K562 (cell line): ENCODE measurements around the gene SCRG1. TPM values are rescaled to one million over a fixed set of nuclear protein-coding genes. Genes with fewer than 3 reads are reported as not detected.

Experiments
- ARID3B ChIP-seq: fragments of 250-450 bp; sonication (Bioruptor Pico); IDR thresholded peaks from 2 replicates; pipeline ENCODE4 v1.4.0; 2020; ENCODE audit warnings: borderline replicate concordance
- BHLHE40 ChIP-seq: IDR thresholded peaks from 2 replicates; pipeline ENCODE4 v1.6.1; 2011; ENCODE audit warnings: low read length, improper control_type of control experiment
- CBFA2T2 ChIP-seq: fragments of 450-650 bp; conservative IDR thresholded peaks from 2 replicates; pipeline ENCODE4 v1.6.1; 2017; ENCODE audit warnings: mild to moderate bottlenecking
- HDAC1 ChIP-seq, 2 experiments: fragments of 450-650 bp; IDR thresholded peaks; 2 replicates each; pipeline ENCODE4 v1.6.1; 2016 to 2017; ENCODE audit warnings: inconsistent platforms in 1 of 2, mild to moderate bottlenecking in 1 of 2, moderate library complexity in 1 of 2
- MAFF ChIP-seq: IDR thresholded peaks from 2 replicates; pipeline ENCODE4 v1.6.1; 2012; ENCODE audit warnings: low read length, improper control_type of control experiment
- NBN ChIP-seq: fragments of 450-650 bp; IDR thresholded peaks from 2 replicates; pipeline ENCODE4 v1.6.1; 2016; ENCODE audit warnings: low read depth, mild to moderate bottlenecking
- NFE2 ChIP-seq: IDR thresholded peaks from 2 replicates; pipeline ENCODE4 v1.6.1; 2014; ENCODE audit warnings: antibody characterized with exemption, low read depth
- RAD51 ChIP-seq: fragments of 450-650 bp; IDR thresholded peaks from 2 replicates; pipeline ENCODE4 v1.7.1; 2016; ENCODE audit warnings: low read depth, mild to moderate bottlenecking, borderline replicate concordance
- RBFOX2 ChIP-seq: fragments of 200-400 bp; formaldehyde crosslinking; IDR thresholded peaks from 2 replicates; pipeline ENCODE4 v1.6.1; 2017; ENCODE audit warnings: low read depth, mild to moderate bottlenecking, low read length, moderate library complexity
- SRSF9 ChIP-seq: fragments of 200-400 bp; formaldehyde crosslinking; IDR thresholded peaks from 2 replicates; pipeline ENCODE4 v1.6.1; 2017; ENCODE audit warnings: low read depth, low read length, borderline replicate concordance
- ZNF316 ChIP-seq: fragments of 450-650 bp; IDR thresholded peaks from 2 replicates; pipeline ENCODE4 v1.6.1; 2016
- ZNF354B ChIP-seq: fragments of 250-450 bp; sonication (Bioruptor Pico); IDR thresholded peaks from 2 replicates; pipeline ENCODE4 v1.4.0; 2020
- polyA plus RNA-seq, 8 experiments: library from polyadenylated mRNA; depleted of rRNA in 4 of 8; stranded (reverse) in 5 of 8; unstranded in 3 of 8; fragments of >200 nt; fragmentation: Nextera tagmentation in 2 of 8; fragmentation: Illumina TruSeq in 1 of 8; extraction: Ambion mirVana in 2 of 8; extraction: Trizol in 1 of 8; gene quantifications; 2 replicates each; pipeline versions ENCODE4 v1.2.1 to v1.2.3, GENCODE V29; 2011 to 2014; ENCODE audit warnings: inconsistent platforms in 1 of 8, missing spikeins in 1 of 8
- total RNA-seq, 7 experiments: library from RNA; depleted of rRNA in 6 of 7; stranded (reverse); fragments of >200 nt in 6 of 7; fragmentation: Illumina TruSeq in 2 of 7; extraction: Trizol in 2 of 7; gene quantifications; 2 replicates each; pipeline versions ENCODE4 v1.2.1 to v1.2.3, GENCODE V29; 2011 to 2021; ENCODE audit warnings: low replicate concordance in 1 of 7
- TF ChIP-seq, protein P1 (sequence below): fragments of 450-650 bp; IDR thresholded peaks from 2 replicates; pipeline ENCODE4 v1.6.1; 2016; ENCODE audit warnings: mild to moderate bottlenecking, moderate library complexity
- TF ChIP-seq, protein P2 (sequence below): fragments of 450-650 bp; formaldehyde crosslinking; IDR thresholded peaks from 2 replicates; pipeline ENCODE4 v1.4.0; 2020; ENCODE audit warnings: mild to moderate bottlenecking, mixed read lengths

Gene SCRG1
- total and polyA plus RNA-seq, 9 of the 15 experiments (the other 6 are each of a cell fraction or from before 2014, with no cell fraction given) = 0.01 TPM; not detected in 7

GRCh38 chr4:173442223-173442932 lies 43.5 kb upstream of the SCRG1 start (continued):
- TF ChIP-seq, protein P1, sequence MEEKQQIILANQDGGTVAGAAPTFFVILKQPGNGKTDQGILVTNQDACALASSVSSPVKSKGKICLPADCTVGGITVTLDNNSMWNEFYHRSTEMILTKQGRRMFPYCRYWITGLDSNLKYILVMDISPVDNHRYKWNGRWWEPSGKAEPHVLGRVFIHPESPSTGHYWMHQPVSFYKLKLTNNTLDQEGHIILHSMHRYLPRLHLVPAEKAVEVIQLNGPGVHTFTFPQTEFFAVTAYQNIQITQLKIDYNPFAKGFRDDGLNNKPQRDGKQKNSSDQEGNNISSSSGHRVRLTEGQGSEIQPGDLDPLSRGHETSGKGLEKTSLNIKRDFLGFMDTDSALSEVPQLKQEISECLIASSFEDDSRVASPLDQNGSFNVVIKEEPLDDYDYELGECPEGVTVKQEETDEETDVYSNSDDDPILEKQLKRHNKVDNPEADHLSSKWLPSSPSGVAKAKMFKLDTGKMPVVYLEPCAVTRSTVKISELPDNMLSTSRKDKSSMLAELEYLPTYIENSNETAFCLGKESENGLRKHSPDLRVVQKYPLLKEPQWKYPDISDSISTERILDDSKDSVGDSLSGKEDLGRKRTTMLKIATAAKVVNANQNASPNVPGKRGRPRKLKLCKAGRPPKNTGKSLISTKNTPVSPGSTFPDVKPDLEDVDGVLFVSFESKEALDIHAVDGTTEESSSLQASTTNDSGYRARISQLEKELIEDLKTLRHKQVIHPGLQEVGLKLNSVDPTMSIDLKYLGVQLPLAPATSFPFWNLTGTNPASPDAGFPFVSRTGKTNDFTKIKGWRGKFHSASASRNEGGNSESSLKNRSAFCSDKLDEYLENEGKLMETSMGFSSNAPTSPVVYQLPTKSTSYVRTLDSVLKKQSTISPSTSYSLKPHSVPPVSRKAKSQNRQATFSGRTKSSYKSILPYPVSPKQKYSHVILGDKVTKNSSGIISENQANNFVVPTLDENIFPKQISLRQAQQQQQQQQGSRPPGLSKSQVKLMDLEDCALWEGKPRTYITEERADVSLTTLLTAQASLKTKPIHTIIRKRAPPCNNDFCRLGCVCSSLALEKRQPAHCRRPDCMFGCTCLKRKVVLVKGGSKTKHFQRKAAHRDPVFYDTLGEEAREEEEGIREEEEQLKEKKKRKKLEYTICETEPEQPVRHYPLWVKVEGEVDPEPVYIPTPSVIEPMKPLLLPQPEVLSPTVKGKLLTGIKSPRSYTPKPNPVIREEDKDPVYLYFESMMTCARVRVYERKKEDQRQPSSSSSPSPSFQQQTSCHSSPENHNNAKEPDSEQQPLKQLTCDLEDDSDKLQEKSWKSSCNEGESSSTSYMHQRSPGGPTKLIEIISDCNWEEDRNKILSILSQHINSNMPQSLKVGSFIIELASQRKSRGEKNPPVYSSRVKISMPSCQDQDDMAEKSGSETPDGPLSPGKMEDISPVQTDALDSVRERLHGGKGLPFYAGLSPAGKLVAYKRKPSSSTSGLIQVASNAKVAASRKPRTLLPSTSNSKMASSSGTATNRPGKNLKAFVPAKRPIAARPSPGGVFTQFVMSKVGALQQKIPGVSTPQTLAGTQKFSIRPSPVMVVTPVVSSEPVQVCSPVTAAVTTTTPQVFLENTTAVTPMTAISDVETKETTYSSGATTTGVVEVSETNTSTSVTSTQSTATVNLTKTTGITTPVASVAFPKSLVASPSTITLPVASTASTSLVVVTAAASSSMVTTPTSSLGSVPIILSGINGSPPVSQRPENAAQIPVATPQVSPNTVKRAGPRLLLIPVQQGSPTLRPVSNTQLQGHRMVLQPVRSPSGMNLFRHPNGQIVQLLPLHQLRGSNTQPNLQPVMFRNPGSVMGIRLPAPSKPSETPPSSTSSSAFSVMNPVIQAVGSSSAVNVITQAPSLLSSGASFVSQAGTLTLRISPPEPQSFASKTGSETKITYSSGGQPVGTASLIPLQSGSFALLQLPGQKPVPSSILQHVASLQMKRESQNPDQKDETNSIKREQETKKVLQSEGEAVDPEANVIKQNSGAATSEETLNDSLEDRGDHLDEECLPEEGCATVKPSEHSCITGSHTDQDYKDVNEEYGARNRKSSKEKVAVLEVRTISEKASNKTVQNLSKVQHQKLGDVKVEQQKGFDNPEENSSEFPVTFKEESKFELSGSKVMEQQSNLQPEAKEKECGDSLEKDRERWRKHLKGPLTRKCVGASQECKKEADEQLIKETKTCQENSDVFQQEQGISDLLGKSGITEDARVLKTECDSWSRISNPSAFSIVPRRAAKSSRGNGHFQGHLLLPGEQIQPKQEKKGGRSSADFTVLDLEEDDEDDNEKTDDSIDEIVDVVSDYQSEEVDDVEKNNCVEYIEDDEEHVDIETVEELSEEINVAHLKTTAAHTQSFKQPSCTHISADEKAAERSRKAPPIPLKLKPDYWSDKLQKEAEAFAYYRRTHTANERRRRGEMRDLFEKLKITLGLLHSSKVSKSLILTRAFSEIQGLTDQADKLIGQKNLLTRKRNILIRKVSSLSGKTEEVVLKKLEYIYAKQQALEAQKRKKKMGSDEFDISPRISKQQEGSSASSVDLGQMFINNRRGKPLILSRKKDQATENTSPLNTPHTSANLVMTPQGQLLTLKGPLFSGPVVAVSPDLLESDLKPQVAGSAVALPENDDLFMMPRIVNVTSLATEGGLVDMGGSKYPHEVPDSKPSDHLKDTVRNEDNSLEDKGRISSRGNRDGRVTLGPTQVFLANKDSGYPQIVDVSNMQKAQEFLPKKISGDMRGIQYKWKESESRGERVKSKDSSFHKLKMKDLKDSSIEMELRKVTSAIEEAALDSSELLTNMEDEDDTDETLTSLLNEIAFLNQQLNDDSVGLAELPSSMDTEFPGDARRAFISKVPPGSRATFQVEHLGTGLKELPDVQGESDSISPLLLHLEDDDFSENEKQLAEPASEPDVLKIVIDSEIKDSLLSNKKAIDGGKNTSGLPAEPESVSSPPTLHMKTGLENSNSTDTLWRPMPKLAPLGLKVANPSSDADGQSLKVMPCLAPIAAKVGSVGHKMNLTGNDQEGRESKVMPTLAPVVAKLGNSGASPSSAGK = peak; percentile 35; the same call in 1 of the 2 replicates
- no peak for TF ChIP-seq HDAC1 (IDR thresholded peaks at IDR 0.05)
- TF ChIP-seq, protein P2, sequence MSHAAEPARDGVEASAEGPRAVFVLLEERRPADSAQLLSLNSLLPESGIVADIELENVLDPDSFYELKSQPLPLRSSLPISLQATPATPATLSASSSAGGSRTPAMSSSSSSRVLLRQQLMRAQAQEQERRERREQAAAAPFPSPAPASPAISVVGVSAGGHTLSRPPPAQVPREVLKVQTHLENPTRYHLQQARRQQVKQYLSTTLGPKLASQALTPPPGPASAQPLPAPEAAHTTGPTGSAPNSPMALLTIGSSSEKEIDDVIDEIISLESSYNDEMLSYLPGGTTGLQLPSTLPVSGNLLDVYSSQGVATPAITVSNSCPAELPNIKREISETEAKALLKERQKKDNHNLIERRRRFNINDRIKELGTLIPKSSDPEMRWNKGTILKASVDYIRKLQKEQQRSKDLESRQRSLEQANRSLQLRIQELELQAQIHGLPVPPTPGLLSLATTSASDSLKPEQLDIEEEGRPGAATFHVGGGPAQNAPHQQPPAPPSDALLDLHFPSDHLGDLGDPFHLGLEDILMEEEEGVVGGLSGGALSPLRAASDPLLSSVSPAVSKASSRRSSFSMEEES (CRISPR knock-in tag) = peak; percentile 19
- no peak for TF ChIP-seq ZNF354B
- TF ChIP-seq BHLHE40 = 0 out of 2 replicates have a peak, but pooled peaks have one; percentile 4
- TF ChIP-seq NBN = 0 out of 2 replicates have a peak, but pooled peaks have one; percentile 17
- peak; percentile 75 for TF ChIP-seq RAD51
- no peak for TF ChIP-seq SRSF9
- TF ChIP-seq MAFF = peak; percentile 36; the same call in 1 of the 2 replicates
- no peak for TF ChIP-seq ARID3B (CRISPR knock-in tag)
- peak; percentile 53; the same call in 1 of the 2 replicates for TF ChIP-seq ZNF316
- TF ChIP-seq NFE2 = peak; percentile 61
- TF ChIP-seq CBFA2T2 = no peak
- TF ChIP-seq RBFOX2 = no peak
